CD4-positive, alpha-beta T cell treated with Interleukin-15 for 1 hour (primary cell): ENCODE data around the gene ODF2.
A peak's percentile ranks its signal among the peaks of the same experiment; 100 is the strongest.
"Not testable (repeated sequence)": the region's sequence is repeated elsewhere in the genome, so short reads cannot be mapped to it uniquely, and the experiment has no call there.

Source experiments
- DNase-seq: peaks from one replicate; pipeline ENCODE4 v3.0.0-alpha.2; 2020

Gene ODF2

GRCh38 chr9:128455849-128456612, at the start of gene ODF2:
ODF2 (plus strand) TSS chr9:128456006; CDS start chr9:128456092, 86 bp downstream.
- DNase-seq, result peak; percentile 97

GRCh38 chr9:128406848-128407391, 48.9 kb upstream of the ODF2 start:
- no peak for DNase-seq

- no peak for DNase-seq
Observed at GRCh38 chr9:128408963-128409431, 46.8 kb upstream of the ODF2 start.

GRCh38 chr9:128409450-128409849, 46.4 kb upstream of the ODF2 start:
- no peak for DNase-seq

GRCh38 chr9:128409978-128410377, 45.8 kb upstream of the ODF2 start:
- DNase-seq, result no peak

- DNase-seq, result no peak
Observed at GRCh38 chr9:128411364-128412119, 44.3 kb upstream of the ODF2 start.

- DNase-seq, result peak; percentile 34
Observed at GRCh38 chr9:128412120-128412790, 43.6 kb upstream of the ODF2 start.

- not testable (repeated sequence) for DNase-seq
Observed at GRCh38 chr9:128413728-128414127, 42.1 kb upstream of the ODF2 start.

- no peak for DNase-seq
Observed at GRCh38 chr9:128414461-128414860, 41.3 kb upstream of the ODF2 start.

GRCh38 chr9:128415281-128415680, 40.5 kb upstream of the ODF2 start:
- no peak for DNase-seq

- DNase-seq, result no peak
Observed at GRCh38 chr9:128416014-128416413, 39.8 kb upstream of the ODF2 start.

GRCh38 chr9:128416432-128417019, 39.3 kb upstream of the ODF2 start:
- no peak for DNase-seq

GRCh38 chr9:128419061-128419925, 36.5 kb upstream of the ODF2 start:
- no peak for DNase-seq

- DNase-seq, result peak; percentile 70
Observed at GRCh38 chr9:128420060-128420650, 35.7 kb upstream of the ODF2 start.

GRCh38 chr9:128420651-128421481, 34.9 kb upstream of the ODF2 start, which contains the start of gene CERCAM:
CERCAM (plus strand) TSS chr9:128420857; CDS start chr9:128420878, 21 bp downstream.
- DNase-seq, result peak; percentile 50

GRCh38 chr9:128421482-128421996, 34.3 kb upstream of the ODF2 start:
- DNase-seq, result no peak

GRCh38 chr9:128422022-128422782, 33.6 kb upstream of the ODF2 start:
- DNase-seq, result not testable (repeated sequence)

- DNase-seq, result no peak
Observed at GRCh38 chr9:128422783-128423150, 33.0 kb upstream of the ODF2 start.

- DNase-seq, result not testable (repeated sequence)
Observed at GRCh38 chr9:128423356-128423755, 32.5 kb upstream of the ODF2 start.
